SIG-M5 (cell line): Measurements from ENCODE around the gene KIAA1210.
"Not testable (repeated sequence)": the region's sequence is repeated elsewhere in the genome, so short reads cannot be mapped to it uniquely, and the experiment has no call there.

Experiments
- DNase-seq: peaks from one replicate; lab custom pipeline; 2025; lab: John Stamatoyannopoulos, UW

Gene KIAA1210

GRCh38 chrX:119036107-119037029, 91.2 kb downstream of the KIAA1210 start:
- DNase-seq, result no peak

GRCh38 chrX:119030990-119031389, 96.6 kb downstream of the KIAA1210 start:
- no peak for DNase-seq

GRCh38 chrX:119029656-119030055, 98.0 kb downstream of the KIAA1210 start:
- DNase-seq, result not testable (repeated sequence)

- DNase-seq, result no peak
Observed at GRCh38 chrX:119028733-119029330, 98.8 kb downstream of the KIAA1210 start.
